ENCODE measurements around the gene CEACAM3. TPM values are rescaled to one million over a fixed set of nuclear protein-coding genes. Genes with fewer than 3 reads are reported as not detected.

CEACAM3 gene
- total RNA-seq, 1 experiment from 2014 or later, result not detected

GRCh38 chr19:41746593-41747227 lies 49.7 kb upstream of the CEACAM3 start:
- Mint-ChIP-seq H3K27me3 (ENCODE audit: low read depth) (peaks cover 4% of the 10 kb centered on the region), H3K36me3 (ENCODE audit: insufficient read depth in 1 of 3, low read depth in 3 of 3) (peaks cover 0 to 10% (median 0%) of the 10 kb centered on the region in 3 experiments; a peak in 2 of 7 replicates), H3K4me1 (no peaks in the 10 kb centered on the region), H3K27ac (no peak overlapping the region), H3K4me3 (no peak overlapping the region), H3K9me3 (peaks cover 45 to 85% of the 10 kb centered on the region in 2 experiments)
- H3K56ac ChIP-seq (ENCODE audit: insufficient read length, low read depth, low read length), result no peak overlapping the region
- H3K4ac ChIP-seq (ENCODE audit: low read depth, low read length), result no peak overlapping the region
- no peak overlapping the region for H2BK15ac ChIP-seq (ENCODE audit: low read depth, low read length)
- no peaks in the 10 kb centered on the region for H3K9me3 ChIP-seq (ENCODE audit: control insufficient read depth, low read depth, low read length)
- H3T11ph ChIP-seq (ENCODE audit: low read length), result no peak overlapping the region
- H3K14ac ChIP-seq (ENCODE audit: insufficient read depth, low read length), result no peak overlapping the region
- no peak overlapping the region for H3K4me2 ChIP-seq (ENCODE audit: insufficient read depth, insufficient read length, low read length)
- no peaks in the 10 kb centered on the region for H3K79me1 ChIP-seq (ENCODE audit: insufficient read depth, low read depth, low read length, poor library complexity, severe bottlenecking)
- H4K5ac ChIP-seq (ENCODE audit: insufficient read length, low read depth, low read length), result no peak overlapping the region
- H3K27ac ChIP-seq (ENCODE audit: insufficient read length, low read depth, low read length), result no peak overlapping the region
- no peak overlapping the region for H3K9ac ChIP-seq (ENCODE audit: extremely low read depth, insufficient read length, low read length)
- H3K18ac ChIP-seq (ENCODE audit: insufficient read length, low read depth, low read length), result no peak overlapping the region
- no CpG with 5 or more reads among the region's 11 CpGs for WGBS (ENCODE audit: extremely low coverage, insufficient read length, low lambda C conversion rate)
- H2BK12ac ChIP-seq (ENCODE audit: insufficient read length, low read depth, low read length), result no peak overlapping the region
- DNase-seq, result peak; percentile 64
- H4K20me1 ChIP-seq (ENCODE audit: control insufficient read depth, insufficient read depth, insufficient read length), result no peaks in the 10 kb centered on the region
- no peaks in the 10 kb centered on the region for H3K4me1 ChIP-seq (ENCODE audit: insufficient read depth, low read length)
- no peak overlapping the region for H2BK5ac ChIP-seq (ENCODE audit: insufficient read length, low read length)
- no peaks in the 10 kb centered on the region; the same call in 1 of the 2 replicates for H3K27me3 ChIP-seq (ENCODE audit: insufficient read depth, low read length)
- no peak overlapping the region for H2BK120ac ChIP-seq (ENCODE audit: low read depth, low read length, poor library complexity, severe bottlenecking)
- no peak overlapping the region for H2AK5ac ChIP-seq (ENCODE audit: insufficient read length, low read length)
- H4K8ac ChIP-seq (replicated peaks; ENCODE audit: insufficient read length, low read depth, low read length), result no peak overlapping the region
- H3K23ac ChIP-seq (ENCODE audit: insufficient read length, low read depth, low read length), result no peak overlapping the region
- TF ChIP-seq CTCF (conservative IDR thresholded peaks at IDR 0.05), result no peak; the same call in 1 of the 3 replicates
- H3K23me2 ChIP-seq (ENCODE audit: insufficient read length, low read depth, low read length, poor library complexity, severe bottlenecking), result no peaks in the 10 kb centered on the region
- H4K91ac ChIP-seq (ENCODE audit: insufficient read length, low read depth, low read length), result no peak overlapping the region
- H2BK20ac ChIP-seq (ENCODE audit: low read depth, low read length, poor library complexity, severe bottlenecking), result no peak overlapping the region
- no peaks in the 10 kb centered on the region for H3K79me2 ChIP-seq (ENCODE audit: insufficient read depth, low read length)
- H2AFZ ChIP-seq (ENCODE audit: low read length), result no peak overlapping the region
